Thyroid gland (tissue), 4 donors: Measurements from ENCODE around the gene HEXIM2. TPM values are rescaled to one million over a fixed set of nuclear protein-coding genes. Genes with fewer than 3 reads are reported as not detected.

Experiments
- DNase-seq, 2 donors: peaks; one replicate each; pipeline ENCODE4 v3.0.0-alpha.2; 2019
- H3K27ac ChIP-seq, 3 donors: fragments of 200-600 bp; sonication (generic); 1 replicate in 2 of 3; 2 replicates in 1 of 3; pipeline ENCODE4 v1.5.1; 2016 to 2019; ENCODE audit warnings: mild to moderate bottlenecking in 1 of 3, moderate library complexity in 1 of 3
- H3K27me3 ChIP-seq: fragments of 200-600 bp; sonication (generic); one replicate; pipeline ENCODE4 v1.5.1; 2019
- H3K36me3 ChIP-seq, 2 donors: fragments of 200-600 bp; sonication (generic); one replicate each; pipeline ENCODE4 v1.5.1; 2016 to 2019
- H3K4me1 ChIP-seq, 2 donors: fragments of 200-600 bp; sonication (generic); one replicate each; pipeline ENCODE4 v1.5.1; 2017 to 2019
- H3K4me3 ChIP-seq, 3 donors: fragments of 200-600 bp; sonication (generic); replicated peaks in 1 of 3; 1 replicate in 2 of 3; 2 replicates in 1 of 3; pipeline ENCODE4 v1.5.1; 2016; ENCODE audit warnings: mild to moderate bottlenecking in 1 of 3
- H3K9me3 ChIP-seq: fragments of 200-600 bp; sonication (generic); one replicate; pipeline ENCODE4 v1.5.1; 2017
- POLR2A ChIP-seq, 2 donors: fragments of 450-650 bp; IDR thresholded peaks; one replicate each; pipeline ENCODE4 v1.6.1; 2017; ENCODE audit warnings: antibody characterized with exemption in 2 of 2, mild to moderate bottlenecking in 2 of 2, moderate library complexity in 1 of 2
- WGBS, 2 donors: methylation state at CpG; one replicate each; pipeline ENCODE4 v1.1.5; 2017; 5-methylcytosine and 5-hydroxymethylcytosine counted together
- intact Hi-C: fragments of 100-400 bp; cut with DNase I; formaldehyde crosslinking; loops from one replicate; pipeline ENCODE4 v1.15.1; 2023
- total RNA-seq, 4 donors: library from RNA; depleted of rRNA; stranded (reverse); fragments of >200 nt; gene quantifications; one replicate each; pipeline ENCODE4 v1.2.3, GENCODE V29; 2016
- TF ChIP-seq, protein P1 (sequence below), 6 experiments: fragments of 200-600 bp in 3 of 6; fragments of 450-650 bp in 3 of 6; sonication (generic) in 3 of 6; IDR thresholded peaks; one replicate each; pipeline ENCODE4 v1.5.1; 2016 to 2019; ENCODE audit warnings: antibody characterized with exemption in 6 of 6, mild to moderate bottlenecking in 2 of 6, inconsistent platforms in 1 of 6, moderate library complexity in 1 of 6

HEXIM2 gene
- total RNA-seq, 4 donors from 2014 or later = 3.9 to 16.3 (median 10.0) TPM

DNA sequence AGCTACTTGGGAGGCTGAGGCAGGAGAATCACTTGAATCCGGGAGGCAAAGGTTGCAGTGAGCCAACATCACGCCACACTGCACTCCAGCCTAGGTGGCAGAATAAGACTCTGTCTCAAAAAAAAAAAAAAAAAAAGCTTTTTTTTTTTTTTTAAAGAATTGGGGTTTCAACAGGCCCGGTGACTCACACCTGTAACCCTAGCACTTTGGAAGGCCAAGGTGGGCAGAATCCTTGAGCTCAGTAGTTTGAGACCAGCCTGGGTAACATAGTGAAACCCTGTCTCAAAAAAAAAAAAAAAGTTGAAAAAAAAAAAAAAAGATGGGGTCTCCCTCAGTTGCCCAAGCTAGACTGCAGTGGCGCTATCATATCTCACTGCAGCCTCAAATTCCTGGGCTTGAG lies 6.6 kb upstream of the HEXIM2 start:
- Histone ChIP-seq H3K36me3 (no peaks in the 10 kb centered on the region), H3K4me1 (peaks cover 48 to 55% of the 10 kb centered on the region in 2 donors), H3K27me3 (no peaks in the 10 kb centered on the region), H3K9me3 (no peaks in the 10 kb centered on the region), H3K27ac (no peak overlapping the region), H3K4me3 (no peak overlapping the region)
- intact Hi-C loops = no loop called here
- no peak for DNase-seq
- WGBS, 2 donors = 90 to 97% methylated on average over 4 of the region's 4 CpGs
- no peak for TF ChIP-seq POLR2A (IDR thresholded peaks at IDR 0.05)
- TF ChIP-seq, protein P1, sequence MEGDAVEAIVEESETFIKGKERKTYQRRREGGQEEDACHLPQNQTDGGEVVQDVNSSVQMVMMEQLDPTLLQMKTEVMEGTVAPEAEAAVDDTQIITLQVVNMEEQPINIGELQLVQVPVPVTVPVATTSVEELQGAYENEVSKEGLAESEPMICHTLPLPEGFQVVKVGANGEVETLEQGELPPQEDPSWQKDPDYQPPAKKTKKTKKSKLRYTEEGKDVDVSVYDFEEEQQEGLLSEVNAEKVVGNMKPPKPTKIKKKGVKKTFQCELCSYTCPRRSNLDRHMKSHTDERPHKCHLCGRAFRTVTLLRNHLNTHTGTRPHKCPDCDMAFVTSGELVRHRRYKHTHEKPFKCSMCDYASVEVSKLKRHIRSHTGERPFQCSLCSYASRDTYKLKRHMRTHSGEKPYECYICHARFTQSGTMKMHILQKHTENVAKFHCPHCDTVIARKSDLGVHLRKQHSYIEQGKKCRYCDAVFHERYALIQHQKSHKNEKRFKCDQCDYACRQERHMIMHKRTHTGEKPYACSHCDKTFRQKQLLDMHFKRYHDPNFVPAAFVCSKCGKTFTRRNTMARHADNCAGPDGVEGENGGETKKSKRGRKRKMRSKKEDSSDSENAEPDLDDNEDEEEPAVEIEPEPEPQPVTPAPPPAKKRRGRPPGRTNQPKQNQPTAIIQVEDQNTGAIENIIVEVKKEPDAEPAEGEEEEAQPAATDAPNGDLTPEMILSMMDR (IDR thresholded peaks at IDR 0.05) = no peak

DNA sequence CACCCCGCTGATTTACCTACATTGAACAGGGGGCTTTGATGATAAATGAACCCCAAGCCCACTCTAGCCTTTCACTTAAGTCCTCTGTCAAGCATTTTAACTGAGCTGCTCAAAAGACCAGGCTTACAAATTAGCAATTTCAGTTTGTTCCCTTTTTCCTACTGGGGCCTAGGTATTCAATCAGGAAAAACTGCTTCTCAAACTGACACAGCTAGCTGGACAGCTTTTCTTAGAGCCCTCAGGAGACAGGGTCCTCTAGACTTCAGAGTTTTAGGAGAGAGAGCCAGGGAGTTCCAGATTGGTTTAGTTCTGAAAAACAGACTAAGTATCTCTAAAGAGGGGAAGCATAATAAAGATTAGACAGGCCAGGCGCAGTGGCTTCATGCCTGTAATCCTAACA lies 6.2 kb upstream of the HEXIM2 start:
- peaks cover 48 to 58% of the 10 kb centered on the region in 2 donors for H3K4me1 ChIP-seq

DNA sequence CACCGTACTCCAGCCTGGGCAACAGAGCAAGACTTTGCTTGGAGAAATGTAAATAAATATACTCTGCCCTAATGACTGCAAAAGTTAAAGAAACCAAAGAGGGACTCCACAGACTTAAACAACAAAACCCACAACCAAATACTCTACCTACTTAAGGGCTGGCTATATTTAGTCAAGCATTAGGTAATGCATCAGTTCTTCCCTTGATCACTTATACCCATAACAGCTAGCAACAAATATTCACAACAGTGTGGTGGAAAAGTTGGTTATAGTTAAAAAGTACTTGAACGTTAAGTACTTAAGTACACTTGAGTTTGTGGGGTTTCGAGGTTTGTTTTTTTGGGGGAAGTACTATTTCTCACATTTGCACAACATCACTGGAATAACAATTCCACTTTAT lies 5.4 kb upstream of the HEXIM2 start:
- peaks cover 43 to 51% of the 10 kb centered on the region in 2 donors for H3K4me1 ChIP-seq
- peak overlapping the region in 1 of 3 donors; percentile 17 for H3K27ac ChIP-seq
- no peak overlapping the region for H3K4me3 ChIP-seq
- TF ChIP-seq, protein P1 (IDR thresholded peaks at IDR 0.05) = no peak
- no peak for TF ChIP-seq POLR2A (IDR thresholded peaks at IDR 0.05)
- H3K36me3 ChIP-seq = no peaks in the 10 kb centered on the region
- 45 to 56% methylated on average over 3 of the region's 3 CpGs for WGBS, 2 donors
- no peaks in the 10 kb centered on the region for H3K9me3 ChIP-seq
- no peaks in the 10 kb centered on the region for H3K27me3 ChIP-seq
- intact Hi-C loops = no loop called here
- DNase-seq = no peak

More for the DNA sequence above, 6.2 kb upstream of the HEXIM2 start:
- Histone ChIP-seq H3K27me3 (no peaks in the 10 kb centered on the region), H3K36me3 (no peaks in the 10 kb centered on the region), H3K4me3 (no peak overlapping the region), H3K9me3 (no peaks in the 10 kb centered on the region), H3K27ac (no peak overlapping the region)
- intact Hi-C loops = no loop called here
- WGBS, 2 donors = 93 to 94% methylated on average over 2 of the region's 2 CpGs
- TF ChIP-seq, protein P1 (IDR thresholded peaks at IDR 0.05) = no peak
- TF ChIP-seq POLR2A (IDR thresholded peaks at IDR 0.05) = no peak
- no peak for DNase-seq

DNA sequence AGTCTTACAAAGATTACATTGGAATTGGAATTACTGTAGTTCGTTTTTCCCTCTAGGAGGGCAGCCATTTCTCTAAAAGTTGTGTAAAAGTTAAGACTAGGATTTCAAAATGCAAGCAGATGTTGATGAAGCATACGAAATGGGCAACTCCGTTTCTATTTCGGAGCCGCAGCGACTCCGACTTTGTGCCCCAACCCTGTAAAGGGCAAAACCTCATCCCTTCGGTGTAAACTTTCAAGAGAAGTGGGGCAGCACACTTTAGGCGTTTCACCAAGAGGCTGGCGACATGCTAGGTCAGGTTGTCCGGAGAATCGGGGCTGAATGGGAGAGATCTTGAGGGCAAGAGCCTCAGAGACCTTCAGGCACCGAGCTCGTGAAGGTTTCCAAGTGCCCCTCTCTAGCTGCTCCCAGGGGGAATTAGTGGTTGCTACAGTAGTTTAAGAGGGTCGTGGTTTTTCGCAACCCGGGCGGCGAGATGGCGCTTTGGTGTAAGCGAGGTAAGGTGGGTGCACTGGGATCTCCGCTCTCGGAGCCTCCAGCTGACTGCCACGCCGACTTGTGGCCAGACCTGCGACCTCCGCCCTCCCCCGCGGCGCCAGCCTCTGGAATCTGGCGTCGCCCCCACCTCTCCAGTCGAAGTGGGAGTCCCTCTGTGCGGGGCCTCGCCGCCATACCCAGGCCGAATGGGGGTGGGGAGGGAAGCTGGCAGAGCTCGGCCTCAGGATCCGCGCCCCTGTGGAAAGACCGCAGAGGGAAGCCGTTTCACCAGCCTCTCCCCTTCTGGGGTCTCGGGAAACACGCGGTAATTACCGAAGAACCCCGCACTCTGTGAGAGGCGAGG lies 1.0 kb upstream of the HEXIM2 start:
- Histone ChIP-seq H3K27ac (peak overlapping the region; percentile 98 to 100 (median 100)), H3K9me3 (no peaks in the 10 kb centered on the region), H3K4me3 (peak overlapping the region; percentile 58 to 98 (median 93)), H3K4me1 (peaks cover 37 to 47% of the 10 kb centered on the region in 2 donors), H3K27me3 (no peaks in the 10 kb centered on the region), H3K36me3 (no peaks in the 10 kb centered on the region)
- intact Hi-C loops = no loop called here
- WGBS, 2 donors = 1 to 2% methylated on average over 12 to 15 of the region's 48 CpGs
- no peak for TF ChIP-seq POLR2A (IDR thresholded peaks at IDR 0.05)
- TF ChIP-seq, protein P1 (IDR thresholded peaks at IDR 0.05) = peak in 3 of 6 experiments; percentile 9 to 17 (median 15)
- DNase-seq = peak; percentile 78 to 87

DNA sequence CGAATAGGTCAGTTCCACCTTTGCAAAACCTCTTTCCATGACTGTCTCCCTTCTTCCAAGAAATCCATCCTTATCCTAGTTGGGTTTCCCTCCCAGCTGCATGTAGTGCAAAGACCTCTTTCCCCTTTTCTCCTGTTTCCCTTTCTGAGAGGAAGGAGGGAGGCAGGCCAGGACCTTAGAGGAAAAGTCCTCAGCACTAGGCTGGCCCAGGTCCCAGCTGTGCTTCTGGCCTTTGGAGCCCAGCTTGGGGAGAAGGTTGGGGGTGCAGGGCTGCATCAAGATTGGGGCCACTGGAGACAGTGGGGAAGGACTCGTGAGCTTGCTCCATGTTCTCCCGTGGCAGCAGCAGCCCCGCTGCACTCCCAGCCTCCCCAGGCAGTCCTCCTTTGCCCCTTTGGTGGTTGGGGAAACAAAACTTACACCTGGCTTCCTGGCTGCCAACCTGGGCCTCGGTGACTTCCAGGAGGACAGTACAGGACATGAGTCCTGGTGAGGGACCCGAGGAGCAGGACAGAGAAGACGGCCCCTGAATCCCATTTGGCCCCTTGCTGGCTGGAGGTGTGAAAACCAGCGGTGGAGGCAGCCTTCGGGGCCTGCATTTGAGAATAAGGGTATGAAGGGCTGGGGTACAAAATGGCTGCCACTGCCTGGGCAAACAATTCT lies 481 bp downstream of the HEXIM2 start:
- H3K27ac ChIP-seq = peak overlapping the region; percentile 12 to 34 (median 15)
- H3K36me3 ChIP-seq = no peaks in the 10 kb centered on the region
- WGBS, 2 donors = 54 to 63% methylated on average over 9 of the region's 9 CpGs
- peaks cover 31 to 38% of the 10 kb centered on the region in 2 donors for H3K4me1 ChIP-seq
- intact Hi-C loops = no loop called here
- H3K27me3 ChIP-seq = no peaks in the 10 kb centered on the region
- no peaks in the 10 kb centered on the region for H3K9me3 ChIP-seq
- peak overlapping the region in 2 of 3 donors; percentile 6 to 20 for H3K4me3 ChIP-seq
- TF ChIP-seq, protein P1 (IDR thresholded peaks at IDR 0.05) = peak in 1 of 6 experiments; percentile 5
- no peak for TF ChIP-seq POLR2A (IDR thresholded peaks at IDR 0.05)
- DNase-seq = no peak
